ENCODE results near the gene SLF1. TPM values are rescaled to one million over a fixed set of nuclear protein-coding genes. Genes with fewer than 3 reads are reported as not detected.
A peak's percentile ranks its signal among the peaks of the same experiment; 100 is the strongest.

The SLF1 gene
- polyA plus RNA-seq, 1 of the 3 experiments (the other 2 are of a cell fraction), result 5.5 TPM

DNA sequence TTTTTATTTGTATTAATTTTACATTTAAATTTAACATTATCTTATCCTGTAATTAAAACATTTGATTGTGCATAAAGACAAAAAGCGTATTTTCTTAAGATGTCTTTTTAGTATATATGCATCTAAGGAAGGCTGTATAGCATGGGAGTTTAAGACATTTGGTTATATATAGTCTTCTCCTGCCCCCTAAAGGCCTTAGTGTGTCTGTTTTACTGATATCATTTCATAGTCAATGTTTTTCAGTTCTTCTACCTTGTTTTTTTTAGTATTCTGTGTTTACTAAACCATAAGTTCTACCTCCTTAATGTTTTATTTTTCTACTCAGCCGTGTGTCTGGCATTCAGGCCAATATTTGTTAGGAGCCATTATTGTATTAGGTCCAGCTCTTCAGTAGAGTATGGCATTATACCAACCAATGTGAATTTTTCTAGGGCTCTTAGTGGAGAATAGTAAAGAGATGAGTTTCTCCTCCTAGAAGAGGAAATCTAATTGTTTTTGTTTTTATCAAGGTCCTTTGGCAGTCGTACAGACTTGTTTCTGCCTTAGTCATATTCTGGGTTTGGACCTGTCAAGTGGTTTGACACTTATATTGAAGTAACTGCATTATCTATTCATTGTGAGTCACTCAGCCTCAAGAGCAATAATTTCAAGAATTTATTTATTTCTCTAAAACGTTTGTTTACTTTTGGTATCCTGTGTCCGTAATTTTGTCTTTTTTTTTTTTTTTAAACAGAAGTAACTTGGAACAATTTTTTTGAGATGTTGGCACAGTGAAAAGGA lies 74.8 kb downstream of the SLF1 start:
- POLR2A ChIA-PET, result no interaction called here
- Histone ChIP-seq H3K27ac (ENCODE audit: low read depth in 2 of 2, low read length in 1 of 2) (peak overlapping the region; percentile 43 to 72), H3K9me3 (no peaks in the 10 kb centered on the region), H3K9me2 (no peaks in the 10 kb centered on the region), H3K4me1 (ENCODE audit: control insufficient read depth in 1 of 2, insufficient read depth in 2 of 2, low read depth in 1 of 2, low read length in 1 of 2) (peaks cover 11 to 18% of the 10 kb centered on the region in 2 experiments), H3K36me3 (replicated peaks in 1 of 2; ENCODE audit: control insufficient read depth in 1 of 2, insufficient read depth in 2 of 2, low read length in 1 of 2) (peaks cover 19 to 31% of the 10 kb centered on the region in 2 experiments), H3K27me3 (ENCODE audit: insufficient read depth) (no peaks in the 10 kb centered on the region), H4K20me1 (ENCODE audit: insufficient read depth) (no peaks in the 10 kb centered on the region), H3K4me2 (peak overlapping the region; percentile 59; the same call in 1 of the 2 replicates), H3K79me2 (ENCODE audit: insufficient read depth) (no peaks in the 10 kb centered on the region), H3F3A (replicated peaks; ENCODE audit: insufficient read depth) (peaks cover 39% of the 10 kb centered on the region), H3K9ac (no peak overlapping the region), H3K4me3 (ENCODE audit: low read depth in 2 of 2, low read length in 1 of 2) (no peak overlapping the region; a peak in 1 of 4 replicates), H2AFZ (ENCODE audit: low read depth) (no peak overlapping the region)
- WGBS (ENCODE audit: low lambda C conversion rate), result 20% methylated on average over 5 of the region's 5 CpGs
- peak; percentile 16 for DNase-seq
- CTCF ChIA-PET, result interaction anchor here (0.8 to 3.2 kb wide), 23 partner anchors 10 to 1124 kb away, joined by 3 to 15 read pairs (median 4); partner anchors contain the start of genes KIAA0825 and SLF1
- TF ChIP-seq RFX5 (IDR thresholded peaks at IDR 0.05; ENCODE audit: low read length), result no peak
- TF ChIP-seq IRF3 (IDR thresholded peaks at IDR 0.05; ENCODE audit: low read depth, low read length), result no peak
- TF ChIP-seq FOSL2 (IDR thresholded peaks at IDR 0.05; ENCODE audit: borderline replicate concordance, low read depth), result peak; percentile 91
- peak; percentile 88 for TF ChIP-seq JUND (IDR thresholded peaks at IDR 0.05)
- TF ChIP-seq FOXJ3 (CRISPR knock-in tag; IDR thresholded peaks at IDR 0.05), result no peak
- TF ChIP-seq YY1 (IDR thresholded peaks at IDR 0.05; ENCODE audit: low read depth), result peak; percentile 33; the same call in 1 of the 2 replicates
- TF ChIP-seq, protein P1, sequence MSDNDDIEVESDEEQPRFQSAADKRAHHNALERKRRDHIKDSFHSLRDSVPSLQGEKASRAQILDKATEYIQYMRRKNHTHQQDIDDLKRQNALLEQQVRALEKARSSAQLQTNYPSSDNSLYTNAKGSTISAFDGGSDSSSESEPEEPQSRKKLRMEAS (IDR thresholded peaks at IDR 0.05; ENCODE audit: low read depth), result peak; percentile 18; the same call in 1 of the 2 replicates
- peak; percentile 31; the same call in 1 of the 2 replicates for TF ChIP-seq SMC3 (IDR thresholded peaks at IDR 0.05; ENCODE audit: low read depth, low read length)
- no peak for TF ChIP-seq ELF1 (IDR thresholded peaks at IDR 0.05)
- TF ChIP-seq, protein P2, sequence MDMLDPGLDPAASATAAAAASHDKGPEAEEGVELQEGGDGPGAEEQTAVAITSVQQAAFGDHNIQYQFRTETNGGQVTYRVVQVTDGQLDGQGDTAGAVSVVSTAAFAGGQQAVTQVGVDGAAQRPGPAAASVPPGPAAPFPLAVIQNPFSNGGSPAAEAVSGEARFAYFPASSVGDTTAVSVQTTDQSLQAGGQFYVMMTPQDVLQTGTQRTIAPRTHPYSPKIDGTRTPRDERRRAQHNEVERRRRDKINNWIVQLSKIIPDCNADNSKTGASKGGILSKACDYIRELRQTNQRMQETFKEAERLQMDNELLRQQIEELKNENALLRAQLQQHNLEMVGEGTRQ (IDR thresholded peaks at IDR 0.05; ENCODE audit: borderline replicate concordance, low read depth, low read length), result no peak
- TF ChIP-seq MXI1 (IDR thresholded peaks at IDR 0.05; ENCODE audit: low read depth, low read length), result no peak
- peak; percentile 66 for TF ChIP-seq MEF2A (IDR thresholded peaks at IDR 0.05; ENCODE audit: borderline replicate concordance, low read depth)
- no peak for TF ChIP-seq FOXM1 (IDR thresholded peaks at IDR 0.05; ENCODE audit: low read depth)
- no peak for TF ChIP-seq TAF1 (IDR thresholded peaks at IDR 0.05; ENCODE audit: borderline replicate concordance, low read depth, low read length)
- TF ChIP-seq SIN3A (IDR thresholded peaks at IDR 0.05; ENCODE audit: borderline replicate concordance, low read depth, low read length), result no peak
- no peak for TF ChIP-seq USF1 (IDR thresholded peaks at IDR 0.05; ENCODE audit: borderline replicate concordance, low read depth)
- no peak for TF ChIP-seq NRF1 (IDR thresholded peaks at IDR 0.05; ENCODE audit: low read depth, low read length)
- peak; percentile 63; the same call in 1 of the 2 replicates for TF ChIP-seq POLR2AphosphoS5 (IDR thresholded peaks at IDR 0.05; ENCODE audit: low read depth, low read length)
- peak; percentile 15; the same call in 1 of the 2 replicates for TF ChIP-seq ZBTB33 (IDR thresholded peaks at IDR 0.05; ENCODE audit: borderline replicate concordance, low read depth)
- TF ChIP-seq, protein P3, sequence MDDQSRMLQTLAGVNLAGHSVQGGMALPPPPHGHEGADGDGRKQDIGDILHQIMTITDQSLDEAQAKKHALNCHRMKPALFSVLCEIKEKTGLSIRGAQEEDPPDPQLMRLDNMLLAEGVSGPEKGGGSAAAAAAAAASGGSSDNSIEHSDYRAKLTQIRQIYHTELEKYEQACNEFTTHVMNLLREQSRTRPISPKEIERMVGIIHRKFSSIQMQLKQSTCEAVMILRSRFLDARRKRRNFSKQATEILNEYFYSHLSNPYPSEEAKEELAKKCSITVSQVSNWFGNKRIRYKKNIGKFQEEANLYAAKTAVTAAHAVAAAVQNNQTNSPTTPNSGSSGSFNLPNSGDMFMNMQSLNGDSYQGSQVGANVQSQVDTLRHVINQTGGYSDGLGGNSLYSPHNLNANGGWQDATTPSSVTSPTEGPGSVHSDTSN (IDR thresholded peaks at IDR 0.05), result peak; percentile 91
- TF ChIP-seq, protein P4, sequence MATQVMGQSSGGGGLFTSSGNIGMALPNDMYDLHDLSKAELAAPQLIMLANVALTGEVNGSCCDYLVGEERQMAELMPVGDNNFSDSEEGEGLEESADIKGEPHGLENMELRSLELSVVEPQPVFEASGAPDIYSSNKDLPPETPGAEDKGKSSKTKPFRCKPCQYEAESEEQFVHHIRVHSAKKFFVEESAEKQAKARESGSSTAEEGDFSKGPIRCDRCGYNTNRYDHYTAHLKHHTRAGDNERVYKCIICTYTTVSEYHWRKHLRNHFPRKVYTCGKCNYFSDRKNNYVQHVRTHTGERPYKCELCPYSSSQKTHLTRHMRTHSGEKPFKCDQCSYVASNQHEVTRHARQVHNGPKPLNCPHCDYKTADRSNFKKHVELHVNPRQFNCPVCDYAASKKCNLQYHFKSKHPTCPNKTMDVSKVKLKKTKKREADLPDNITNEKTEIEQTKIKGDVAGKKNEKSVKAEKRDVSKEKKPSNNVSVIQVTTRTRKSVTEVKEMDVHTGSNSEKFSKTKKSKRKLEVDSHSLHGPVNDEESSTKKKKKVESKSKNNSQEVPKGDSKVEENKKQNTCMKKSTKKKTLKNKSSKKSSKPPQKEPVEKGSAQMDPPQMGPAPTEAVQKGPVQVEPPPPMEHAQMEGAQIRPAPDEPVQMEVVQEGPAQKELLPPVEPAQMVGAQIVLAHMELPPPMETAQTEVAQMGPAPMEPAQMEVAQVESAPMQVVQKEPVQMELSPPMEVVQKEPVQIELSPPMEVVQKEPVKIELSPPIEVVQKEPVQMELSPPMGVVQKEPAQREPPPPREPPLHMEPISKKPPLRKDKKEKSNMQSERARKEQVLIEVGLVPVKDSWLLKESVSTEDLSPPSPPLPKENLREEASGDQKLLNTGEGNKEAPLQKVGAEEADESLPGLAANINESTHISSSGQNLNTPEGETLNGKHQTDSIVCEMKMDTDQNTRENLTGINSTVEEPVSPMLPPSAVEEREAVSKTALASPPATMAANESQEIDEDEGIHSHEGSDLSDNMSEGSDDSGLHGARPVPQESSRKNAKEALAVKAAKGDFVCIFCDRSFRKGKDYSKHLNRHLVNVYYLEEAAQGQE (IDR thresholded peaks at IDR 0.05; ENCODE audit: low read depth, low read length), result no peak
- no peak for TF ChIP-seq EZH2phosphoT487 (IDR thresholded peaks at IDR 0.05; ENCODE audit: borderline replicate concordance, low read depth)

Data from SK-N-SH (cell line).